ENCODE results near the gene SNAPC4.

Gene SNAPC4

DNA sequence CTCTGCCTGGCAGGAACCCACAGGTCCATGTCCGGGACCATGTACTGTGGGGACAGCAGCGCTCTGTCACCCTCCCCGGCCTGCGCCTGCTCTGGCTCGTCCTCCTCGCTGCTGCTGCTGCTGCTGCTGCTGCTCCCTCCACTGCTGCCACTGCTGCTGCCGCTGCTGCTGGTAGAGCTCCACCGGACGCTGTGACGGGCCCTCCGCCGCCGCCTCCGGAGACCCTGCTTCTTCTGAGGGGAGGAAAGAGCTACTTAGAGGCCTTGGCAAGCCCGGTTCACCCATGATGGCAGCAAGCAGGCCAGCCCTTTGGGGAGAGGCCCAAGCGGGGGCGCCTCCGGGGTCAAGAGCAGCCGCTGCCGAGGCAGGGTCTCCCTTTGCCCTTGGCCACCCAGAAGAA, 16.5 kb downstream of the SNAPC4 start:
- no peak for DNase-seq (ENCODE audit: low spot score)
- in situ Hi-C loops (cut with MboI; ENCODE audit: low sequenced_read_pairs, unreplicated experiment) = no loop called here
- TF ChIP-seq, protein P1, sequence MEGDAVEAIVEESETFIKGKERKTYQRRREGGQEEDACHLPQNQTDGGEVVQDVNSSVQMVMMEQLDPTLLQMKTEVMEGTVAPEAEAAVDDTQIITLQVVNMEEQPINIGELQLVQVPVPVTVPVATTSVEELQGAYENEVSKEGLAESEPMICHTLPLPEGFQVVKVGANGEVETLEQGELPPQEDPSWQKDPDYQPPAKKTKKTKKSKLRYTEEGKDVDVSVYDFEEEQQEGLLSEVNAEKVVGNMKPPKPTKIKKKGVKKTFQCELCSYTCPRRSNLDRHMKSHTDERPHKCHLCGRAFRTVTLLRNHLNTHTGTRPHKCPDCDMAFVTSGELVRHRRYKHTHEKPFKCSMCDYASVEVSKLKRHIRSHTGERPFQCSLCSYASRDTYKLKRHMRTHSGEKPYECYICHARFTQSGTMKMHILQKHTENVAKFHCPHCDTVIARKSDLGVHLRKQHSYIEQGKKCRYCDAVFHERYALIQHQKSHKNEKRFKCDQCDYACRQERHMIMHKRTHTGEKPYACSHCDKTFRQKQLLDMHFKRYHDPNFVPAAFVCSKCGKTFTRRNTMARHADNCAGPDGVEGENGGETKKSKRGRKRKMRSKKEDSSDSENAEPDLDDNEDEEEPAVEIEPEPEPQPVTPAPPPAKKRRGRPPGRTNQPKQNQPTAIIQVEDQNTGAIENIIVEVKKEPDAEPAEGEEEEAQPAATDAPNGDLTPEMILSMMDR (IDR thresholded peaks at IDR 0.05; ENCODE audit: borderline replicate concordance, control extremely low read depth, extremely low read depth, insufficient read depth, missing control alignments) = no peak

DNA sequence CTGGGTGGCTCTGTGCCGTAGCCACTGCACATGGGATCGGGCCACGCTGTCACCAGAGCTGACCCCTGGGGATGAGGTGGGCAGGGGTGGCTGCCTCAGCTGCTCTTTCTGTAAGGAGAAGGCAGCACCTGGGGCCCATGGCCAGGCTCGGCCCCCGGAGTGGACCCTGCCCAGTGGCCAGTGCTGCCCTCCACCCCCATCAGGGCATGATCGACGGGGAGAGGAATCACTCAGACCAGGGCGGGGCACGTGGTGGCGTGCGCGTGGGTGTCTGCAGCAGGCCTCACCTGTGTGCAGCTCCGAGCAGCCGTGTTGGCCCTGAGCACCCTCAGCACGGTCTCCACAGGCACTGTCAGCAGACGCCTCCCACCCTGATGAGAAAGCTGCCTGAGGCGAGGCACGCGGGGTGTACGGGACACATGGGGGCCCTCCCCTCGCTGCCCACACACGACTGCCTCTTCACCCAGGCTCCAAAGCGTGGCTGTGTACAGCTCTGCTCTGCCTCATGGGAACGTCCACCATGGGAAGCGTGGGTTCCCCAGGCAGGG, 17.9 kb downstream of the SNAPC4 start:
- TF ChIP-seq, protein P1 (IDR thresholded peaks at IDR 0.05; ENCODE audit: borderline replicate concordance, control extremely low read depth, extremely low read depth, insufficient read depth, missing control alignments) = no peak
- DNase-seq (ENCODE audit: low spot score) = no peak
- in situ Hi-C loops (cut with MboI; ENCODE audit: low sequenced_read_pairs, unreplicated experiment) = no loop called here

DNA sequence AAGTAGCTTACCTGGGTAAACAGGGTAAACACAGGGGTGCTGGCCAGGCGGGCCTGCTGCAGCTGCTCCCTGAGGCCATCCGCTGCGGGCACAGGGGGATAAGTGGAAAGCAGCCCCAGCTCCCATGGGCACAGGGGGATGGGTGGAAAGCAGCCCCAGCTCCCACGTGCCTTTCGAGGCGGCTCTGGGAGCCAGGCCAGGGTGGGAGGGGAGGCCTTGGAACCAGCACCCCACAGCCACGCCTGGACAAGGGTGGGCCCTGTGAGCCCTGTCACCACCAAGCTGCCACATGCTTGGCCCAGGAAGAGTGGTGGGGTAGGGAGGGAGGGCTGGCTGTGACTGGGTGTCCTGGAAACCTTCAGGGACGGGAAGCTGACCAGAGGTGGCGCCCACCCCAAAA, 18.7 kb downstream of the SNAPC4 start:
- TF ChIP-seq, protein P1 (IDR thresholded peaks at IDR 0.05; ENCODE audit: borderline replicate concordance, control extremely low read depth, extremely low read depth, insufficient read depth, missing control alignments) = no peak
- no peak for DNase-seq (ENCODE audit: low spot score)
- in situ Hi-C loops (cut with MboI; ENCODE audit: low sequenced_read_pairs, unreplicated experiment) = no loop called here

DNA sequence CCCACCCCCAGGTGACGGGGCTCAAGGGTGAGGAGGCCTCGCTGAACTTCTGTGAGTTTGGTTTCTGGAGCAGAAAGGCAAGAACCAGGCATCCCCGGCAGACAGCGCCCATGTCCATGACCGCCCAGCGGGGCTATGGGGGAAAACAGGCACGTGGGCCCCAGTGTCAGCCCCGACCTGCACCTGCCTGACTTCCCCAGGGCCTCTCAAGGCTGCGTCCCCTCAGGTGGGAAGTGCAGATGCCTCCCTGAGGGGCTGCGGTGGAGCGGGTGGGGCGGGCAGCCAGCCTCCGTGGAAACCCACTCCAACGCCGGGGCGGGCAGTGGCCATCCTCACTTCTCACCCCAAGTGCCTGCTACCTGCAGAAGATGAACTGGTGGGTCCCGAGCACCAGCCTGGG, 19.6 kb downstream of the SNAPC4 start:
- no peak for DNase-seq (ENCODE audit: low spot score)
- TF ChIP-seq, protein P1 (IDR thresholded peaks at IDR 0.05; ENCODE audit: borderline replicate concordance, control extremely low read depth, extremely low read depth, insufficient read depth, missing control alignments) = no peak
- in situ Hi-C loops (cut with MboI; ENCODE audit: low sequenced_read_pairs, unreplicated experiment) = no loop called here

DNA sequence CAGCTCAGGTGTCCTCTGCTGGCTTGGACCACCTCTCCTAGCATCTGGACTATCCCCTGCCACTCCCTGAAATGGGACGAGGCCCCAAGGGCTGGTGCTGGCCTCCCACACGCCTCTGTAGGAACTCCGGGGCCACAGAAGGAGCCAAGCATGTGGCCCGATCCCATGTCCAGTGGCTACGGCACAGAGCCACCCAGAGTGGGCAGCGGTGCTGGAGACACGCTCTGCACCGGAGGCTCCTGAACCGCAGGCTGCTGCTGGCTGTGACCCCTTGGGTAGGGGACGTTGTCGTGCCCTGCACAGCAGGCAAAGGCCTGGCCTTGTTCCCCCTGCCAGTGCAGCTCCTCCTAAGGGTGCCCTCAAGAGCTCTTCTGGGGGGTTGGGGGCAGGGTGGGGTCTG, 20.1 kb downstream of the SNAPC4 start:
- TF ChIP-seq, protein P1 (IDR thresholded peaks at IDR 0.05; ENCODE audit: borderline replicate concordance, control extremely low read depth, extremely low read depth, insufficient read depth, missing control alignments) = no peak
- in situ Hi-C loops (cut with MboI; ENCODE audit: low sequenced_read_pairs, unreplicated experiment) = no loop called here
- no peak for DNase-seq (ENCODE audit: low spot score)

GRCh38 chr9:136379401-136379800, 20.6 kb downstream of the SNAPC4 start:
- in situ Hi-C loops (cut with MboI; ENCODE audit: low sequenced_read_pairs, unreplicated experiment) = no loop called here
- no peak for DNase-seq (ENCODE audit: low spot score)
- TF ChIP-seq, protein P1 (IDR thresholded peaks at IDR 0.05; ENCODE audit: borderline replicate concordance, control extremely low read depth, extremely low read depth, insufficient read depth, missing control alignments) = no peak

DNA sequence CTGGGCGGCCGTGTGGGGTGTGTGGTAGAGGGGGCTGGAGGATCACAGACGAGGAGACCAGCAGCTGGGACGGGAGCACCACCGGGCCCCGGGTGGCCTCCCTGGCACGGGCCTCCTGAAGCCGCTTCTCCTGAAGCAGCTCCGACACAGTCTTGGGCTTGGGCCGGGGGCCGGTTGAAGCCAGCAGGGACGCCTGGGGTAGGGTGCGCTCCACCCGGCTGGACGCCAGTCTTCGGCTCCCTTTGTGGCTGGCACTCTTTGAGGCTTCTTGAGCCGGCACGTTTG, 21.0 kb downstream of the SNAPC4 start:
- TF ChIP-seq, protein P1 (IDR thresholded peaks at IDR 0.05; ENCODE audit: borderline replicate concordance, control extremely low read depth, extremely low read depth, insufficient read depth, missing control alignments) = no peak
- in situ Hi-C loops (cut with MboI; ENCODE audit: low sequenced_read_pairs, unreplicated experiment) = no loop called here
- DNase-seq (ENCODE audit: low spot score) = no peak
